HTR-8/SVneo (cell line): ENCODE measurements around the gene ZNF620.
A peak's percentile ranks its signal among the peaks of the same experiment; 100 is the strongest.
"Not testable (repeated sequence)": the region's sequence is repeated elsewhere in the genome, so short reads cannot be mapped to it uniquely, and the experiment has no call there.

ENCODE experiments used
- DNase-seq: peaks from one replicate; pipeline ENCODE4 v3.0.0; 2011; ENCODE audit warnings: low spot score, mixed read lengths; ENCODE audit not compliant: insufficient read length
- FAIRE-seq: peaks from 2 replicates; lab custom pipeline; 2011; peaks lifted over from hg19 to GRCh38; lab: Jason Lieb, UNC

The ZNF620 gene

GRCh38 chr3:40499952-40500351 is 5.9 kb upstream of the ZNF620 start:
- FAIRE-seq (no peak), DNase-seq (no peak)

GRCh38 chr3:40502034-40502433 is 3.8 kb upstream of the ZNF620 start:
- DNase-seq (no peak), FAIRE-seq (no peak)

- DNase-seq (peak; percentile 67), FAIRE-seq (peak; percentile 40)
Measured at GRCh38 chr3:40504636-40505430, 1.0 kb upstream of the ZNF620 start.

GRCh38 chr3:40511031-40511718 is 5.3 kb downstream of the ZNF620 start:
- FAIRE-seq (no peak), DNase-seq (no peak)

GRCh38 chr3:40516201-40516600 is 10.4 kb downstream of the ZNF620 start:
- no peak for DNase-seq
- no peak for FAIRE-seq

GRCh38 chr3:40518067-40518466 is 12.2 kb downstream of the ZNF620 start:
- DNase-seq: no peak
- no peak for FAIRE-seq

GRCh38 chr3:40518848-40519247 is 13.0 kb downstream of the ZNF620 start:
- FAIRE-seq (no peak), DNase-seq (no peak)

- no peak for FAIRE-seq
- no peak for DNase-seq
Measured at GRCh38 chr3:40521254-40521653, 15.4 kb downstream of the ZNF620 start.

- FAIRE-seq (no peak), DNase-seq (no peak)
Measured at GRCh38 chr3:40523781-40524180, 17.9 kb downstream of the ZNF620 start.

GRCh38 chr3:40524222-40524567 is 18.4 kb downstream of the ZNF620 start:
- FAIRE-seq: no peak
- DNase-seq: no peak

- peak; percentile 80 for DNase-seq
- peak; percentile 26 for FAIRE-seq
Measured at GRCh38 chr3:40524568-40525285, 18.9 kb downstream of the ZNF620 start, which contains the start of gene ZNF621. ZNF621 (plus strand) TSS chr3:40524960; CDS start chr3:40525841, 881 bp downstream.

- DNase-seq (no peak), FAIRE-seq (no peak)
Measured at GRCh38 chr3:40528426-40528825, 22.6 kb downstream of the ZNF620 start.

- no peak for FAIRE-seq
- no peak for DNase-seq
Measured at GRCh38 chr3:40532252-40532651, 26.4 kb downstream of the ZNF620 start.

GRCh38 chr3:40534283-40534682 is 28.4 kb downstream of the ZNF620 start:
- DNase-seq: no peak
- FAIRE-seq: no peak

- peak; percentile 7 for DNase-seq
- FAIRE-seq: no peak
Measured at GRCh38 chr3:40546816-40547215, 41.0 kb downstream of the ZNF620 start.

GRCh38 chr3:40550167-40550566 is 44.3 kb downstream of the ZNF620 start:
- FAIRE-seq (no peak), DNase-seq (no peak)

- no peak for DNase-seq
- FAIRE-seq: peak; percentile 42
Measured at GRCh38 chr3:40557575-40558161, 51.8 kb downstream of the ZNF620 start.

GRCh38 chr3:40562482-40562881 is 56.6 kb downstream of the ZNF620 start:
- not testable (repeated sequence) for DNase-seq, FAIRE-seq

- not testable (repeated sequence) for FAIRE-seq, DNase-seq
Measured at GRCh38 chr3:40565629-40566028, 59.8 kb downstream of the ZNF620 start.

- no peak for FAIRE-seq
- DNase-seq: no peak
Measured at GRCh38 chr3:40566694-40567093, 60.9 kb downstream of the ZNF620 start.
